NCI-H2196 (cell line): ENCODE measurements around the gene APBB1.

ENCODE experiments used
- DNase-seq: peaks from one replicate; lab custom pipeline; 2025; ENCODE audit not compliant: unreplicated experiment; lab: John Stamatoyannopoulos, UW

APBB1 gene

DNA sequence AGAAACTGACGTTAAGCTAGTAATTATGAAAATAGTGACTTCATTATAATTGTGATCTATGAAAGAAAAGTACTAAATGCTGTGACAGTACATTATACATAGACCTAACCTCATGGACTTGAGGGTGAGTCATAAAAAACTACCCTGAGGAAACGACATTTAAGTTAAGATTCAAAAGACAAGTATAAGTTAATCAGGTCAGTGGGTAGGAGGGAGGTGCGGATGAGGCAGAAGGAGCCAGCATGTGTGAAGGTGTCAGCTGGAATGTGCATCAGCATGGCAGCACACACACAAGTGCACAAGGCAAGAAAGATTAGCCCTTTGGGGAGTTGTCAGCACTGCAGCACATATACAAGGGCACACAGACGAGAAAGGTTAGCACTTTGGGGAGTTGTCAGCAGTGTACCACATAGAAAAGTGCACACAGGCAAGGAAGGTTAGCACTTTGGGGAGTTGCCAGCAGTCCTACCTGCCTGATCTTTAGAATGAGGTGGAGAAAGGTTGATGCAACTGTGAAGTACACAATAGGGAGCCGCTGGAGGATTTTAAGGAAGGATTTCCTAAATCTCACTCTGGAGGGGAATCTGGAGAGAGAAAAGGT, 67.0 kb downstream of the APBB1 start:
- no peak for DNase-seq

DNA sequence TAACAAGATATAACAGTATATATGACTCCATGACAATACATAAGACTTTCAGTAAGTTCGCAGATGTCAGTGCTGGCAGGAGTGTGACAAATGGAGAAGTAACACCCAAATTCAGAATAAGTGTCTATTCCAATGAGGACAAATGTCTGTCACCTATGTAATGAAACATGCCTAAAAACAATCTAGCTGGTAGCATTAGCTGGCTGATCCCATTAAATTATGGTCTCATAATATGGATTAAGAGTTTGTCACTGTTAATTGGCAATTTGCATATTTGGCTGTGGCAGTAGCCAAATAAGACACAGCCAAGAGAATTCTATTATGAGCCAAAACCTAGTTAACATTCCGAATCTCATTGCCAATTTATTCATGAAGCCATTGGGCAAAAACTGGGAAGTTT, 68.4 kb downstream of the APBB1 start:
- DNase-seq: no peak

GRCh38 chr11:6350043-6350442, 68.9 kb downstream of the APBB1 start:
- no peak for DNase-seq

GRCh38 chr11:6345366-6345765, 73.5 kb downstream of the APBB1 start:
- no peak for DNase-seq
